Osteocyte (in vitro differentiated cells): ENCODE data around the gene ZNF548. TPM values are rescaled to one million over a fixed set of nuclear protein-coding genes. Genes with fewer than 3 reads are reported as not detected.
"Not testable (repeated sequence)": the region's sequence is repeated elsewhere in the genome, so short reads cannot be mapped to it uniquely, and the experiment has no call there.

Experiments
- DNase-seq: peaks from one replicate; pipeline ENCODE4 v3.0.0; 2021; ENCODE audit warnings: mixed read lengths; ENCODE audit not compliant: unreplicated experiment; ENCODE audit errors: extremely low spot score
- H3K27ac Mint-ChIP-seq: one replicate; pipeline ENCODE4 v1.8.0; 2021; ENCODE audit warnings: mild to moderate bottlenecking, mixed read lengths; ENCODE audit not compliant: unreplicated experiment
- H3K27me3 Mint-ChIP-seq: one replicate; pipeline ENCODE4 v1.8.0; 2021; ENCODE audit warnings: mixed read lengths; ENCODE audit not compliant: unreplicated experiment
- H3K36me3 Mint-ChIP-seq: one replicate; pipeline ENCODE4 v1.8.0; 2021; ENCODE audit warnings: mixed read lengths; ENCODE audit not compliant: unreplicated experiment
- H3K4me1 Mint-ChIP-seq: one replicate; pipeline ENCODE4 v1.8.0; 2021; ENCODE audit warnings: mixed read lengths; ENCODE audit not compliant: unreplicated experiment
- H3K4me3 Mint-ChIP-seq: one replicate; pipeline ENCODE4 v1.8.0; 2021; ENCODE audit warnings: mild to moderate bottlenecking, moderate library complexity, mixed read lengths; ENCODE audit not compliant: unreplicated experiment
- H3K9me3 Mint-ChIP-seq: one replicate; pipeline ENCODE4 v1.8.0; 2021; ENCODE audit warnings: mixed read lengths; ENCODE audit not compliant: unreplicated experiment
- total RNA-seq: library from RNA; stranded (reverse); gene quantifications from 2 replicates; pipeline ENCODE4 v1.2.1, GENCODE V29; 2021
- TF ChIP-seq, protein P1 (sequence below): fragments of 200-600 bp; sonication (generic); IDR thresholded peaks from 2 replicates; pipeline ENCODE4 v1.5.0; 2021; ENCODE audit warnings: antibody characterized with exemption, mild to moderate bottlenecking, moderate library complexity

Gene ZNF548
- total RNA-seq, 1 donor from 2014 or later, result 19.8 TPM

DNA sequence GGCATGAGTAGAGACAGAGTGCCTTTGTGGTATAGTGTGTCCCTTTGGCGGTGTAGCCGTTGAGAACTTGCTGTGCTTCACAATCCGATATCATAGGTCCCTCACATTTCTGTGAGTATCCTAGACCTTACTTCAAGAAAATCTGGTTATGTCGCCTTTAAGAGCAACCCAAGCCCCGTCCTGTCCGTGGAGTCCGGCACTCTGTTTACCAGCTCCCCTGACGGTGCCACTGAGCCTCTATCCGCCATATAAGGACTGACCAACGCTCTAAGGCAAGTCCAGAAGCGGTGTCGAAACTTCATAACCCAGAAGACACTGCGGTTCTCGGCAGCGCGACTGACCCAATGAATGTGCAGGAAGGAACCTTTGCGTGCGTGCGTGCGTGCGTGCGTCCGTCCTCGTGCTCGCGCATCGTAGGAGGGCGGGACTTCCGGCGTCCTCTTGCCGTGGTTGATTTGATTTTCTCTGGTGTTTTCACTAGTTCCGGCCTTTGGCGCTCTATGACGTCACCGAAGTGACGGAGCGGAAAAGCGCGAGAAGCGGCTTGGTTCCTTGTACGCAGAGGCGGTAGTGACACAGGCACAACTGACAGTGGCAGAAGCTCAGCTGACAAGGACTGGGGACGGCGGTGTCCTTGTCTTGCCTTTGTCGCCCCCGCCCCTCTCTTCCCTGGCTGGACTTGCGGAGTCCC, 26.5 kb upstream of the ZNF548 start, which contains the start of the genes TRAPPC2B and ZNF547:
Gene TRAPPC2B (plus strand): TSS at position 555 of the 691 bp plus-strand sequence. CDS start 1,283 bp downstream, outside the sequence.
Gene ZNF547 (plus strand): TSS at position 555 of the 691 bp plus-strand sequence. CDS start 5,005 bp downstream, outside the sequence.
- Mint-ChIP-seq H3K36me3 (peaks cover 33% of the 10 kb centered on the region), H3K27ac (peak within 1 kb of the TSS; percentile 98), H3K9me3 (peaks cover 17% of the 10 kb centered on the region), H3K4me3 (peak within 1 kb of the TSS; percentile 91), H3K4me1 (peaks cover 14% of the 10 kb centered on the region), H3K27me3 (no peaks in the 10 kb centered on the region)
- DNase-seq, result peak; percentile 99
- TF ChIP-seq, protein P1, sequence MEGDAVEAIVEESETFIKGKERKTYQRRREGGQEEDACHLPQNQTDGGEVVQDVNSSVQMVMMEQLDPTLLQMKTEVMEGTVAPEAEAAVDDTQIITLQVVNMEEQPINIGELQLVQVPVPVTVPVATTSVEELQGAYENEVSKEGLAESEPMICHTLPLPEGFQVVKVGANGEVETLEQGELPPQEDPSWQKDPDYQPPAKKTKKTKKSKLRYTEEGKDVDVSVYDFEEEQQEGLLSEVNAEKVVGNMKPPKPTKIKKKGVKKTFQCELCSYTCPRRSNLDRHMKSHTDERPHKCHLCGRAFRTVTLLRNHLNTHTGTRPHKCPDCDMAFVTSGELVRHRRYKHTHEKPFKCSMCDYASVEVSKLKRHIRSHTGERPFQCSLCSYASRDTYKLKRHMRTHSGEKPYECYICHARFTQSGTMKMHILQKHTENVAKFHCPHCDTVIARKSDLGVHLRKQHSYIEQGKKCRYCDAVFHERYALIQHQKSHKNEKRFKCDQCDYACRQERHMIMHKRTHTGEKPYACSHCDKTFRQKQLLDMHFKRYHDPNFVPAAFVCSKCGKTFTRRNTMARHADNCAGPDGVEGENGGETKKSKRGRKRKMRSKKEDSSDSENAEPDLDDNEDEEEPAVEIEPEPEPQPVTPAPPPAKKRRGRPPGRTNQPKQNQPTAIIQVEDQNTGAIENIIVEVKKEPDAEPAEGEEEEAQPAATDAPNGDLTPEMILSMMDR, result no peak

DNA sequence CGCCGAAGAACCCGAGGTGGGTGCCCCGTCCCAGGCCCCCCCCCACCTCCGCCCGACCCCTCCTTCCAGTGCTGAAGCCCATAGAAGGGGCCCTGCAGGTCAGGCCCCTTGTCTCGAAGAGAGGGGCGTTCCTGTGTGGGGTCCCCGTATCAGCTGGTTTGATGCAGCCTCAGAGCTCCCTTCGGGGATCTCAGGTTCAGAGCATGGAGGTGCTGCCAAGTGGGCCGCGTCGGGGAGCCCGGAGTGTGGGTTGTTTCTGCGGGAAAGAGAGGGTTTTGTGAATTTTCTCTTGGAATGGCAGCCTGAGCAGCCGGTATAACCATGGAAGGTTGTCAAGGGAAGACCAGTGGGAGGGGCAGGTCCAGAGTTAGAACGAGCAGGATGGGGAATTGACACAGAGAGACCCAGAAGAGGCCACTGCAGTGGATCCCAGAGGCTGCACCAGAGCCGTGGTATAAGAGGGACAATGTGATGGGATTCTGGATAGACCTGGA, 25.9 kb upstream of the ZNF548 start:
- peaks cover 14% of the 10 kb centered on the region for H3K4me1 Mint-ChIP-seq
- TF ChIP-seq, protein P1, result no peak
- H3K4me3 Mint-ChIP-seq, result peak overlapping the region; percentile 91
- DNase-seq, result no peak
- H3K27ac Mint-ChIP-seq, result peak overlapping the region; percentile 98
- H3K27me3 Mint-ChIP-seq, result no peaks in the 10 kb centered on the region
- H3K36me3 Mint-ChIP-seq, result peaks cover 30% of the 10 kb centered on the region
- peaks cover 19% of the 10 kb centered on the region for H3K9me3 Mint-ChIP-seq

DNA sequence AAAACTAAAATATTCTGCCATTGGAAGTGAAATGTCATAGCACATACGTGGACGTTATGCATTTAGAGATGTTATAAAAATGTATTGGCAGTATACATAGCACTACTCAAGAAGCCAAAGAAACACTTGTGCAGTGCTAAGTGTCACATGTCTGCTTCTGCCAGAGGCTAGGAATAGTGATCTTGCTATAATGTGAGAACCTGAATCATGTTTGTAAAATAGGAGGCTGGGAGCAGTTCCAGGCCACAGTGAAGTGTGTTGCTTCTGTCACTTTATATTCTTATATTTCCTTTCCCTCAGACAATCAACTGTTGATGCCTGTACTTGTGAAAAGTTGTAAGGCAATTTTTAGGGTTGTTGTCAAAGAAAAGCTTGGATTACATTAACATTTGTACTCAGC, 22.9 kb upstream of the ZNF548 start:
- peaks cover 14% of the 10 kb centered on the region for H3K4me1 Mint-ChIP-seq
- DNase-seq, result no peak
- TF ChIP-seq, protein P1, result no peak
- H3K27me3 Mint-ChIP-seq, result no peaks in the 10 kb centered on the region
- no peak overlapping the region for H3K4me3 Mint-ChIP-seq
- no peak overlapping the region for H3K27ac Mint-ChIP-seq
- H3K36me3 Mint-ChIP-seq, result peaks cover 43% of the 10 kb centered on the region
- peaks cover 9% of the 10 kb centered on the region for H3K9me3 Mint-ChIP-seq

DNA sequence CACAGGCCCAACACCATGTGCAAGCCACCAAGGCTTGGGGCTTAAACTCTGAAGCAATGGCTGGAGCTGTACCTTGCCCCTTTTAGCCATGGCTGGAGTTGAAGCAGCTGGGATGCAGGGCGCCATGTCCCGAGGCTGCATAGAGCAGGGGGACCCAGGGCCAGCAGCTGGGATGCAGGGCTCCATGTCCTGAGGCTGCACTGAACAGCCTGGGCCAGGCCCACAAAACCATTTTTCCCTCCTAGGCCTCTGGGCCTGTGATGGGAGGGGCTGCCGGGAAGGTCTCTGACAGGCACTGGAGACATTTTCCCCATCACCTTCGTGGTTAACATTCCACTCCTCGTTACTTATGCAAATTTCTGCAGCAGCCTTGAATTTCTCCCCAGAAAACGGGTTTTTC, 15.5 kb upstream of the ZNF548 start:
- no peaks in the 10 kb centered on the region for H3K27me3 Mint-ChIP-seq
- TF ChIP-seq, protein P1, result no peak
- H3K36me3 Mint-ChIP-seq, result peaks cover 89% of the 10 kb centered on the region
- H3K4me3 Mint-ChIP-seq, result no peak overlapping the region
- DNase-seq, result no peak
- H3K9me3 Mint-ChIP-seq, result peaks cover 27% of the 10 kb centered on the region
- H3K4me1 Mint-ChIP-seq, result no peaks in the 10 kb centered on the region
- H3K27ac Mint-ChIP-seq, result no peak overlapping the region

DNA sequence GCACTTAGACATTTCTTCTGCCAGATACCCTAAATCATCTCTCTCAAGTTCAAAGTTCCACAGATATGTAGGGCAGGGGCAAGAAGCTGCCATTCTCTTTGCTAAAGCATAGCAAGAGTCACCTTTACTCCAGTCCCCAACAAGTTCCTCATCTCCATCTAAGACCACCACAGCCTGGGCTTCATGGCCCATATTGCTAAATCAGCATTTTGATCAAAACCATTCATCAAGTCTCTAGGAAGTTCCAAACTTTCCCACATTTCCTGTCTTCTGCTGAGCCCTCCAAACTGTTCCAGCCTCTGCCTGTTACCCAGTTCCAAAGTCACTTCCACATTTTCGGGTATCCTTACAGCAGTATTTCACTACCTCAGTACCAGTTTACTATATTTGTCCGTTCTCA, 15.0 kb upstream of the ZNF548 start:
- DNase-seq, H3K4me1 Mint-ChIP-seq, H3K4me3 Mint-ChIP-seq, H3K27ac Mint-ChIP-seq, H3K27me3 Mint-ChIP-seq: not testable (repeated sequence)
- Mint-ChIP-seq H3K36me3 (peaks cover 89% of the 10 kb centered on the region), H3K9me3 (peaks cover 32% of the 10 kb centered on the region)
